DND-41 (cell line): Measurements from ENCODE around the gene DAD1.
A peak's percentile ranks its signal among the peaks of the same experiment; 100 is the strongest.

Source experiments
- ATAC-seq: fragments of 200-7000 bp; cut with Tn5 transposase; 3 replicates; pipeline ENCODE4 v1.9.1; 2021; ENCODE audit warnings: low read depth; ENCODE audit not compliant: insufficient read depth
- DNase-seq: peaks from one replicate; pipeline ENCODE4 v3.0.0-alpha.2; 2020
- H2AFZ ChIP-seq: 2 replicates; pipeline ENCODE4 v1.6.0; 2012; ENCODE audit warnings: low read depth, low read length
- H3K27ac ChIP-seq: 2 replicates; pipeline ENCODE4 v1.5.1; 2012; ENCODE audit warnings: low read length, inconsistent platforms
- H3K27me3 ChIP-seq: fragments of 200-600 bp; sonication (generic); 2 replicates; pipeline ENCODE4 v1.6.0; 2012; ENCODE audit warnings: low read length, mild to moderate bottlenecking, inconsistent platforms; ENCODE audit not compliant: insufficient read depth, poor library complexity
- H3K36me3 ChIP-seq: 2 replicates; pipeline ENCODE4 v1.5.1; 2012; ENCODE audit warnings: low read length, inconsistent platforms; ENCODE audit not compliant: insufficient read depth
- H3K4me1 ChIP-seq: 2 replicates; pipeline ENCODE4 v1.5.1; 2012; ENCODE audit warnings: mild to moderate bottlenecking, low read length; ENCODE audit not compliant: insufficient read depth
- H3K4me2 ChIP-seq: 2 replicates; pipeline ENCODE4 v1.6.0; 2012; ENCODE audit warnings: mild to moderate bottlenecking, moderate library complexity, low read length, inconsistent platforms; ENCODE audit not compliant: insufficient read depth
- H3K4me3 ChIP-seq, 2 experiments: fragments of 200-600 bp in 1 of 2; shearing (Covaris generic) in 1 of 2; 2 replicates each; pipeline ENCODE4 v1.5.1; 2012 to 2016; ENCODE audit warnings: inconsistent platforms in 2 of 2, low read length in 2 of 2, mild to moderate bottlenecking in 2 of 2, low read depth in 1 of 2, moderate library complexity in 1 of 2
- H3K79me2 ChIP-seq: 2 replicates; pipeline ENCODE4 v1.6.0; 2012; ENCODE audit warnings: low read length, inconsistent platforms; ENCODE audit not compliant: insufficient read depth
- H3K9ac ChIP-seq: 2 replicates; pipeline ENCODE4 v1.6.0; 2012; ENCODE audit warnings: low read depth, mild to moderate bottlenecking, inconsistent platforms, low read length, moderate library complexity
- H3K9me3 ChIP-seq: 2 replicates; pipeline ENCODE4 v1.5.1; 2012; ENCODE audit warnings: low read length, moderate library complexity, mild to moderate bottlenecking, inconsistent platforms; ENCODE audit not compliant: insufficient read depth, severe bottlenecking
- H4K20me1 ChIP-seq: 2 replicates; pipeline ENCODE4 v1.6.0; 2012; ENCODE audit warnings: low read length; ENCODE audit not compliant: insufficient read depth
- EZH2 ChIP-seq: IDR thresholded peaks from 3 replicates; pipeline ENCODE4 v1.6.1; 2012; ENCODE audit warnings: borderline replicate concordance, low read depth, mild to moderate bottlenecking, moderate library complexity, low read length, inconsistent platforms; ENCODE audit not compliant: severe bottlenecking
- TF ChIP-seq, protein P1 (sequence below): IDR thresholded peaks from 2 replicates; pipeline ENCODE4 v1.5.1; 2012; ENCODE audit warnings: borderline replicate concordance, low read length, moderate library complexity, mild to moderate bottlenecking; ENCODE audit not compliant: poor library complexity, severe bottlenecking; ENCODE audit errors: extremely low read depth

DAD1 gene

DNA sequence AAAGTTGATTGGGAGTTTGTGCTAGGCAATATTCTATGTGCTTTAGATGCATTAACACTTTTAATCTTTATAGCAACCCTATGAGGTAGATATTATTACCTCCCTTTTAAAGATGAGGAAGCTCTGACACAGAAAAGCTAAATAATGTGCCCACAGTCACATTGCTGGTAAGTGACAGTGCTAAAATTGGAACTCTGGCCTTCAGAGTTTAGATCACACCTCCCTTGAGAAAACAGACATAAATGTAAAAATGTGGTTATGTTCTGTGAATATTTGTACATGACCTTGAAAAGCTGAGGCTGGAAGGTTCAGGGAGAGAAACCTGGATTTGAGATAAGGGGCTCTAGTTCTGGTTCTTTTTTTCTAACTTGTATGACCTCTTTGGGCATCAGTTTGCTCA is 11.0 kb upstream of the DAD1 start:
- Histone ChIP-seq H3K4me3 (no peak overlapping the region), H3K9ac (no peak overlapping the region)
- TF ChIP-seq, protein P1, sequence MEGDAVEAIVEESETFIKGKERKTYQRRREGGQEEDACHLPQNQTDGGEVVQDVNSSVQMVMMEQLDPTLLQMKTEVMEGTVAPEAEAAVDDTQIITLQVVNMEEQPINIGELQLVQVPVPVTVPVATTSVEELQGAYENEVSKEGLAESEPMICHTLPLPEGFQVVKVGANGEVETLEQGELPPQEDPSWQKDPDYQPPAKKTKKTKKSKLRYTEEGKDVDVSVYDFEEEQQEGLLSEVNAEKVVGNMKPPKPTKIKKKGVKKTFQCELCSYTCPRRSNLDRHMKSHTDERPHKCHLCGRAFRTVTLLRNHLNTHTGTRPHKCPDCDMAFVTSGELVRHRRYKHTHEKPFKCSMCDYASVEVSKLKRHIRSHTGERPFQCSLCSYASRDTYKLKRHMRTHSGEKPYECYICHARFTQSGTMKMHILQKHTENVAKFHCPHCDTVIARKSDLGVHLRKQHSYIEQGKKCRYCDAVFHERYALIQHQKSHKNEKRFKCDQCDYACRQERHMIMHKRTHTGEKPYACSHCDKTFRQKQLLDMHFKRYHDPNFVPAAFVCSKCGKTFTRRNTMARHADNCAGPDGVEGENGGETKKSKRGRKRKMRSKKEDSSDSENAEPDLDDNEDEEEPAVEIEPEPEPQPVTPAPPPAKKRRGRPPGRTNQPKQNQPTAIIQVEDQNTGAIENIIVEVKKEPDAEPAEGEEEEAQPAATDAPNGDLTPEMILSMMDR, result no peak
- peak; percentile 9 for TF ChIP-seq EZH2

DNA sequence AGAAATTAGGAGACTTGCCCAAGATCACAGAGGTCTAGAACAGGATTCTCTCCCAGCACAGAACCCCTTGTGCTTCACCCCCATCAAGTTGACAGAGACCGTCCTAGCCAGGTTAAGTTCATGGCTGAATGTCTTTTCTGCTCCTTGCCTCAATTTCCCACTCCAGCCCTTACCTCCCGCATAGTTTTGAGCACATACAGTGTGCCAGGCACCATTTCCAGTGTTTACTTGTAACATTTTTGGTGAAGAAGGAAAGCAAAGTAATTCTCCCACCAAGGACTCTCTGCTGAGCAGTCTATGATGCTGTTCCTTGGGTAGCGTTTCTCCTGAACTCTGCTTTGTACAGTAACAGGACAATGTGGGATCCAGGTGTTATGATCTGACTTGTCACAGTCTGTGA is 10.3 kb upstream of the DAD1 start:
- Histone ChIP-seq H3K9me3 (no peaks in the 10 kb centered on the region), H3K79me2 (no peaks in the 10 kb centered on the region), H2AFZ (no peak overlapping the region), H4K20me1 (no peaks in the 10 kb centered on the region), H3K36me3 (no peaks in the 10 kb centered on the region), H3K4me1 (peaks cover 13% of the 10 kb centered on the region), H3K9ac (no peak overlapping the region), H3K4me3 (no peak overlapping the region), H3K4me2 (no peak overlapping the region), H3K27ac (no peak overlapping the region), H3K27me3 (peaks cover 76% of the 10 kb centered on the region)
- DNase-seq (no peak), ATAC-seq (no peak)
- TF ChIP-seq, protein P1, result no peak
- TF ChIP-seq EZH2, result no peak

More for the DNA sequence above, 11.0 kb upstream of the DAD1 start:
- no peak for DNase-seq
- Histone ChIP-seq H3K4me1 (peaks cover 13% of the 10 kb centered on the region), H3K79me2 (no peaks in the 10 kb centered on the region), H3K27ac (no peak overlapping the region), H3K27me3 (peaks cover 69% of the 10 kb centered on the region), H3K36me3 (no peaks in the 10 kb centered on the region), H4K20me1 (no peaks in the 10 kb centered on the region), H3K9me3 (no peaks in the 10 kb centered on the region), H2AFZ (no peak overlapping the region), H3K4me2 (no peak overlapping the region)
- ATAC-seq, result no peak

DNA sequence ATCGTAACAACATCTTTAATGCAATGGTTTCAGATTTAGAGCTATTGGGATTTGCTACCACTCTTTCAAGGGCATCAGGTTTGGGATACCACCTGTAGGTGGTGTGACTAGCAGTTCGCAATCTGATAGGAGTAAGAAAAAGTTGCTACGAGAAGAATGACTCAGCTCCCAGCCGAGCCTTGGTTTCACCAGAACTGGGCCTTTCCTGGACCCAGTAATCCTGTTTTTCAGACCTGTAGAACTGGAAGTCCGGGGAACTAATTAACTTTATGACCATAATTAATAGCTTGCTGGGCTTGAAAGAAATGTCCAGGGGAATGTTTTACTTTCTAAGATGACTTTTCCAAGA is 9.8 kb upstream of the DAD1 start:
- H3K79me2 ChIP-seq, result no peaks in the 10 kb centered on the region
- peaks cover 13% of the 10 kb centered on the region for H3K4me1 ChIP-seq
- H2AFZ ChIP-seq, result peak overlapping the region; percentile 91; the same call in 1 of the 2 replicates
- TF ChIP-seq EZH2, result no peak
- TF ChIP-seq, protein P1, result no peak
- no peaks in the 10 kb centered on the region for H4K20me1 ChIP-seq
- H3K4me3 ChIP-seq, result peak overlapping the region in 1 of 2 experiments; percentile 67; a peak in 1 of 4 replicates
- peak overlapping the region; percentile 89 for H3K4me2 ChIP-seq
- no peaks in the 10 kb centered on the region for H3K36me3 ChIP-seq
- peaks cover 81% of the 10 kb centered on the region for H3K27me3 ChIP-seq
- peak overlapping the region; percentile 49; the same call in 1 of the 2 replicates for H3K9ac ChIP-seq
- no peak for ATAC-seq
- no peaks in the 10 kb centered on the region for H3K9me3 ChIP-seq
- DNase-seq, result no peak
- H3K27ac ChIP-seq, result no peak overlapping the region
